ENCODE data around the gene STX1A.

GRCh38 chr7:73716318-73716890 is 3.1 kb downstream of the STX1A start:
- TF ChIP-seq CTCF (IDR thresholded peaks at IDR 0.05): no peak
- TF ChIP-seq PHF8 (IDR thresholded peaks at IDR 0.05; ENCODE audit: borderline replicate concordance, low read depth): no peak
- TF ChIP-seq EP300 (IDR thresholded peaks at IDR 0.05): no peak
- no peak for TF ChIP-seq POLR2A (IDR thresholded peaks at IDR 0.05; ENCODE audit: low read length)
- no peak for TF ChIP-seq MAZ (IDR thresholded peaks at IDR 0.05; ENCODE audit: borderline replicate concordance, low read depth, low read length)
- no peak for TF ChIP-seq CEBPB (IDR thresholded peaks at IDR 0.05)
- no peak for TF ChIP-seq RNF2 (IDR thresholded peaks at IDR 0.05; ENCODE audit: borderline replicate concordance, low read depth)
- TF ChIP-seq ZFP36 (IDR thresholded peaks at IDR 0.05; ENCODE audit: borderline replicate concordance, partially characterized antibody): peak; percentile 99
- no peak for TF ChIP-seq EHMT2 (IDR thresholded peaks at IDR 0.05; ENCODE audit: low read depth)
- no peak for TF ChIP-seq REST (IDR thresholded peaks at IDR 0.05)
- TF ChIP-seq ESRRA (IDR thresholded peaks at IDR 0.05; ENCODE audit: borderline replicate concordance, low read length): no peak
- TF ChIP-seq JUN (IDR thresholded peaks at IDR 0.05): no peak

All from A549 (cell line).